ENCODE data around the gene AP3S2.

The AP3S2 gene

DNA sequence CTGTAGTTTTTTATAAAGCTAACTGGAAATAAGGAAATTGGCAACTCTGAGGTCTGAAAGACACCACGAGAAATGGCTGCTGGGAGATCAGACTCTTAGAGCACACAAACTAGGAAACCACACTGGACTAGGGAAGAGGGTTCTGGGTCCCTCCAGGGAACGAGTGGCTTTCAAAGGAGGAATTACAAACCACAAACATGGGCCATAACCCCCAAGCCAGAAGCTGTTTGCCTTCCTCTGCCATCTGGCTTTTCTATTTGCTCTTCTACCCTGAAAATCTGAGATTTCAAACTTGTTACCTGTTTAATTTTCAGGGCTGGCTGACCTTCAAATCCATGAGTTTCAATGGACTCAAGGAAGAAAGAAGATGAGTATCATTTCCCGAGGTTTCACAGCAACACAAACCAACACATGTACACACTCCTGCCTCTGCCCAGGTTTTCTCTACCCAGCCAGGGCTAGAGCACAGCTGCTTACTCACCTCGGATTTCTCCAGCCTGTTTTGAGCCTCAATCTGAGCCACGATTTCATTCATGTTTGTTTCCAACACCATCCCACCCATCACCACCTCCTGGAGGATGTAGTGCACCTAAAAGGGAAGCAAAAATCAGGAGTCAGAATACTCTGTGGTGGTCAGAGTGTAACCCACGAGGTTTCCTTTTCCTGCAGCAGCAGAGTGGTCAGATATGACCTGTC is 56.5 kb downstream of the AP3S2 start:
- no peak for TF ChIP-seq GATA2 (IDR thresholded peaks at IDR 0.05; ENCODE audit: low read depth, low read length)
- no peak for TF ChIP-seq GATA3 (IDR thresholded peaks at IDR 0.05; ENCODE audit: low read depth, low read length)

DNA sequence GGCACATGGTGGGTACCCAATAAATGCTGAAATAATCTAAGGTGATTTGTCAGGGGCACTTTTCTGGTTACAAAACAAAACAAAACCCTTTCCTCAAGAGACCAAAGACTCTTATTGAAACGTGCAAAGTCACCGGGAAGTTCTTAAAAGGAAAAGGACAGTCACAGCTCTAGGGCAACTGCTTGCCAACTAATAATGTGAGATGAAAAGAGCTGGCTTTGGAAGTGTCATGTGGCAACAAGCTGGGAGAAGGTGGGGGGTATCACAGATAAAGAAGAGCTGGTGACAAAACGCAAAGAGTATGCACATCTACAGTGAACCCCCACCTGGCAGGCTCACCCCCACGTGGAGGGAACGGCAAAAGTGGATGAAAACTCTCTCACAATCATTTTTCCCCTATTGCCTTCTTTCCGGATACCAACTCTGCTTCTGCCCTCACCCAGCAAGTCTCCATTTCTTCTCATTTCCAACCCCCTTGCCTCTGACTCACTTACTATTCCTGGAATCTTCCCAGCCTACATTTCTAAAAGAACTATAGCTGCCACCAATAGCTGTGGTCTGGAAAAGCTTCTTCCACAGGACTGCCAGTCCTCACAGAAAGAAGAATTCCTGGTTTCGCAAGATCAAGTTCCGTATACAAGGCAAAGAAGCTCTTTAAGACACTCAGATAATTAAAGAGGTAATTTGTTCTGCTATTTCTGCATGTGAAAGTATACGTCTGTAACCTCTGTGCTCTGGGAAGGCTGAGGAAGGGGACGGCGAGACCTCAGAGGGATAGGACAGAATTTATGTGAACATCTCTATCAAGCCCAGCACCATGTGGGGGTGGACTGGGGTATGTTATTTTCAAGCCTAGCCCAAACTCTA is 57.3 kb downstream of the AP3S2 start:
- TF ChIP-seq GATA3 (IDR thresholded peaks at IDR 0.05; ENCODE audit: low read depth, low read length), result no peak
- no peak for TF ChIP-seq GATA2 (IDR thresholded peaks at IDR 0.05; ENCODE audit: low read depth, low read length)

DNA sequence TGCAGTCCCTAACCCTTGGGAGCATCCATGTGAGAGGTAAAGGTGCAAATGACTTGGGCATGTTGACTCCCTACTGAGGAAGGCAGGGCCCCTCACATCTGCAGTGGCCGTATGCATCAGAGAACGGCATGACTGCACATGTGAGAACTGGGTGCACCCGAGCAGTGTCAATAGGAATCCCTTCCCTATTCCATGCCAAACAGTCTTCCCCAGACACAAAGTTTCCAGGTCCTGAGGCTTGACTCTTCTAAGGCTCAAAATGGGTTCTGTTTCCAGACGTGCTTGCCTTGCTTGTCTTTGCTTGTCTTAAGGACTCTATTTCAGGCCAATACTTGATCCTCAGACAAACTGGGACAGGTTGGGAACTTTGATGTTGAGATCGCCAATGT is 58.6 kb downstream of the AP3S2 start:
- TF ChIP-seq GATA2 (IDR thresholded peaks at IDR 0.05; ENCODE audit: low read depth, low read length) (no peak), GATA3 (IDR thresholded peaks at IDR 0.05; ENCODE audit: low read depth, low read length) (no peak)

DNA sequence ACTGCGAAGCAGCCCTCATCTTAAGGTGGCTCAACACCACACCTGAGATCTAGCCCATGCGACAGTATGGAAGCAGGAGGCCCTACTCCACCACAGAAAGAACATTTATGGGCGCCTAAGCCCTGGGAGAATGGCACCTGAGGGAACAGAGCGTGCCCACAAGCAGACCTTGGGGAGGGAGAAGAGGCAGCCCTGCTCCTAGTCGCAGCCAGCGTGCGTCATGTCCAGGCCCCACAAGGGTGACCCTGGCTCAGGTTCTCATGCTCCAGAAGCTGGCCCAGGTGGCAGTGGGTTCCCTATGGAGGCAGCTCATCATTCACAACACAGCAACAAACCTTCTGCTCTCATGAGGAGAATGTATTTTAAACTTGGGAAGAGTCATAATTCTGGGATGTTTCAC is 59.8 kb downstream of the AP3S2 start:
- no peak for TF ChIP-seq GATA3 (IDR thresholded peaks at IDR 0.05; ENCODE audit: low read depth, low read length)

DNA sequence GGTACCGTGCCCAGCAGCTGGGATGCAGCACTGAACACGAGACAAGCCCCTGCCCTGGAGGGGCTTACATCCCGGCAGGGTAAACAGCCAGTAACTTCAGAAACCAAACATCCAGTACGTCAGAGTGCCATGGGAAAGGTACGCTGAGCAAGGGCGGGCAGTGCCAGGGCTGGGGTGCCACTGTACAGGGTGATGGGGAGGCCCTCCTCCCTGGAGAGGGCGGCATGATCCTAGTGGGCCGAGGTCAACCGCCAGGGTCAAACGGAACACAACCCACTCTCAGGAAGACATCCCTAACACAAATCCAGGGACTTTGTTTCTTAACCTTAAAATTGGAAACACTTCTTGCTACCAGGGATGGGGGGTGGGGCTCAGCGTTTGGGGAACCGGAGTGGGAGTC is 63.2 kb downstream of the AP3S2 start:
- TF ChIP-seq GATA2 (IDR thresholded peaks at IDR 0.05; ENCODE audit: low read depth, low read length) (no peak), GATA3 (IDR thresholded peaks at IDR 0.05; ENCODE audit: low read depth, low read length) (no peak)

DNA sequence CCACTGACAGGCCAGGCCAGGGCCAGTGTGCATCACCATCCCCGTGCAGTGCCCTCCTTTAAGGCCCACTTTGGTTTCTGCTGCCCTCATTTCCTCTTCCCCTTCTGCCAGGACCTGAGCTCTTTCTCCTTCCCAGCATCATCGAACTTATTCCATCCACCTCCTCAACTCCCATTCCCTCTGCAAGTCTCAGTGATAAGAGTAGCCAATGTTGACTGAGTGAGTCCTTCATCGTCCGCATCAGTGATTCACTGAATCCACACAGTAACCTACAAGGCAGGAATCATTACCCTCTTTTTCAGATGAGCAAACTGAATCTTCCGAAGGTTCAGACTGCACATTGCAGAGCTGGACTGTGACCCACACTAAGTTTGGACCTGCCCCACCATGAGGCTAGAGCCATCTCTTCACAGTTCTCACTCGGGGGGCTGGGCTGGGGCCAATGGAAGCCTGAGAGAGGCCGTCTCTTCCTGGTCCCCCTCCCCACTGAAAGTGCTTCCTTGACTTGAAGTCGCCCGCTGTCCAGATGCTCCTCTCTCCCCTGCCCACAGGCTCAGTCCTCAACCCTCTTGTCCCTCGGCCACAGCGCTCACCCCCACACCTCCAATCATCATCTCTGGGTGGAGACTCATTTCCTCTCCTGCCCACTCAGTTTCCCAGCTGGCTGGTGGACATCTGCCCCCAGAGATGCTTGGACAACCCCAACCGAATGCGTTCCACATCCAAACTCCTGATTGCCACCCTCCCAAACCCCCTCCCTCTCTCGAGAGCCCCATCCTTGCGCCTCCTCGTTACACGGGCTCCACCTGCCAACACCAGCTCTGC is 64.0 kb downstream of the AP3S2 start:
- no peak for TF ChIP-seq GATA3 (IDR thresholded peaks at IDR 0.05; ENCODE audit: low read depth, low read length)

DNA sequence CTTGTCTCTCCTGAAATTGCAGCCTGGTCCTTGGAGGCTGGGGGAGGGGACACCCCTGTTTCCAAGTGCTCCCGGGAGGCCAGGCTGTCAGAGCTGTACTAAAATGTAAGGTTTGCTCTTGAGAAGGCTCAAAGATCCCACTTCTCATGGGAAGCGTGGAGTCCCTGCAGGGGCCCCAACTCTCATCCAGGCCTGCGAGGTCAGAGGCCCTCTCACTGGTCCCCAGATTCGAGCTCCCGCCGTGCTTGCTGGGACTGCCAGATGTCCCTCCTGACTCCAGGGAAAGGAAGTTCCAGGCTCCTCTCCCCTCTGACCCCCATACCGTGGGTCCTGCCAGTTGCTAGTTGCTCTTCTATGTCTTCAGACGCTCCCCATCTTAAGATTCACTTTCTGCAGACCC is 64.6 kb downstream of the AP3S2 start:
- TF ChIP-seq GATA3 (IDR thresholded peaks at IDR 0.05; ENCODE audit: low read depth, low read length), result no peak
- TF ChIP-seq GATA2 (IDR thresholded peaks at IDR 0.05; ENCODE audit: low read depth, low read length), result no peak

DNA sequence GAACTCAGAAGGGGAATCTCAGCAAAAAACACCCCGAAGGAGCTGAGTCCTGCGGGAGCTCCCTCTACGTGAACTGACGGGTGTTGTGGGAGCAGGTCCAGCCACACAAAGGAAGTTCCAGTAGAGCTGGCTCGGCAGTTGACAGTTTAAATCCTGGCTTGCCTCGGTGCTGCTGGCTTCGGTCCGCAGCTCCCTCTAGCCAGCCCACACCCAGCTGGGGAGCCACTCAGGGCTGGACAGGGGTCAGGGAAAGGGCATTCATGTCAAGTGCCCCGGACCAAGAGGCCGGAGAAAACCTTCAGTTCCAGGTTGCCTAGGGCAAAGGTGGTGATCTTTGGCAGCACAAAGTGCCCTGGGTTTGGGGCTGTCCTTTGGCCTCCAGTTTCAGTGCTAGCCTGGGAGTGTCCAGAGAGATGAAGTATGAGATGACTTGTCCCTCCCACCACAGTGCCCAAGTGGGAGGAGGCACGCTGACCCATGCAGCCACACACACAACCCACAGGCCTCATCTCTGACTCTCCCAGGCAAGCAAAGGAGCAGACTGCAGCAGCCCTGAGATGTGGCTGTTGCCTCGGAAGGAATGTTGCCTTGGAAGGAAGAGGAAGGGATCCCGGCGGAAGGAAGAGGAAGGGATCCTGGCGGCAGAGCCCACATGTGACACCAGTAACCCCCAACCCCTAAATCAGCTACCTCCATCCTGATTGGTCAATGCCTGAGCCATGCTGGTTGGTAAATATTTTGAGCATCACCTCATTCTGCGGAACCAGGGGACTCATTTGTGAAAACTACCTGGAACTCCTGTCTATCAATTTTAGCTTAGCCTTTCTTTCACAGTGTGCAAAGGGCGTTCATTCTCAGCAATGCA is 65.3 kb downstream of the AP3S2 start:
- no peak for TF ChIP-seq GATA3 (IDR thresholded peaks at IDR 0.05; ENCODE audit: low read depth, low read length)
- TF ChIP-seq GATA2 (IDR thresholded peaks at IDR 0.05; ENCODE audit: low read depth, low read length), result no peak

DNA sequence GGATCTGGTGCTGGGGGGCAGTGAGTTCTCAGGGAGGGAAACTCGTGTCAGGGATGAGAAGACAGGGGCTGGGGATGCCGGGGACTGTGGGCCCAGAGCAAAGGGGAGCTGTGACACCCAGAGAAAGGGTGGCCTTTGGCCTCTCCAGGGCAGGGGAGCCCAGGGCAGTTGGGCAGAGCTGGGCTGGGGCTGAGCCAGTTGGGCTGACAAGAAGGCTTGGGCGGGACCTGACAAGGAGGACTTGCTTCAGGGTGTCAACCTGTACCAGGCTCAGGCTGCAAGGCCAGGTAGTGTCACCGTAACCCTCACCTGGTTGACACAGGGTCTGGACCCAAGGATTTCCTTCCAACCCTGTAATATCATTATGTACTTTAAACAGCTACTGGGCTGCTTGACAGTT is 66.0 kb downstream of the AP3S2 start:
- TF ChIP-seq GATA2 (IDR thresholded peaks at IDR 0.05; ENCODE audit: low read depth, low read length) (no peak), GATA3 (IDR thresholded peaks at IDR 0.05; ENCODE audit: low read depth, low read length) (no peak)

DNA sequence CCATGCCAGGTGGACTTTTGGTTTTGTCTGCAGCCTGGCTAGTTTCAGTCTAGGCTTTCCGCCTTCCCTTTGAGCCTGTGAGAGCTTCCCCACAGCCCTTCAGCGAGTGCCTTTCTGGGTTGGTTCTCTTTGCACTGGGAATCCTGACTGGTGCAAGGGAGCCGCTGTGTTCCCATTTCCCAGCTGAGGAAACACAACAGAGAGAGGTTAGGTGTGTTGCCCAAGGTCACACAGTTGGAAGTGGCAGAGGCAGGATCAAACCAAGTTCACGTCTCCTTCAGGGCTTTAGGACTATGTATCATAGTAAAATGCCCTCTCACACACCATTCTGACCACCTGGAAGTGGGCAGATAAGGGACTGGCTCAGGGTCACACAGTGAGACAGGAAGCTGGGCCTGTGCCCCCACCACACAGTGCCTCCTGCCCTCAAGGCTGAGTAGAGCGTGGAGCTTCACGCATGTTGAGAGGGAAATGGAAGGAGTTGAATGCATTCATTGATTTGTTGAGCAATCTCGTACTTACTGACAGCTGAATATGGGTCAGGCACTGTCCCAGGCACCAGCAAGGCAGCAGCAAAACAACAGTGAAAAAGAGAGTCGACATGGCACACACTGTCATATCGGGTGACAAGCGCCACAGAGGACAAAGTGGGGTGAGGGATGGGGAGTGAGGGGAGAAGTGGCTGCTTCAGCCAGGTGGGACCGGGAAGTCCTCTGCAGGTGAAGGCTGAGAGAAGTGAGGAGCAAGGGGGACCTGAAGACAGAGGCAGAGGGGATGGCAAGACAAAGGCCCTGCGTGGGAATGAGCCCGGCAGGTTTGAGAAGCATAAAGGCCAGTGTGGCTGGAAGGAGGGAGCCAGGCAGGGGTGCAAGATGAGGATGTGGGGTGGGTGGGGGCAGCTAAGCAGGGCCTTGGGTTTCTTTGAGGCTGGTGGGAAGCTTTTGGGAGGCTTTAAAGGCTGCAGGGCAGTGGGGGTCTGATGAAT is 66.8 kb downstream of the AP3S2 start:
- no peak for TF ChIP-seq GATA2 (IDR thresholded peaks at IDR 0.05; ENCODE audit: low read depth, low read length)
- TF ChIP-seq GATA3 (IDR thresholded peaks at IDR 0.05; ENCODE audit: low read depth, low read length), result no peak

DNA sequence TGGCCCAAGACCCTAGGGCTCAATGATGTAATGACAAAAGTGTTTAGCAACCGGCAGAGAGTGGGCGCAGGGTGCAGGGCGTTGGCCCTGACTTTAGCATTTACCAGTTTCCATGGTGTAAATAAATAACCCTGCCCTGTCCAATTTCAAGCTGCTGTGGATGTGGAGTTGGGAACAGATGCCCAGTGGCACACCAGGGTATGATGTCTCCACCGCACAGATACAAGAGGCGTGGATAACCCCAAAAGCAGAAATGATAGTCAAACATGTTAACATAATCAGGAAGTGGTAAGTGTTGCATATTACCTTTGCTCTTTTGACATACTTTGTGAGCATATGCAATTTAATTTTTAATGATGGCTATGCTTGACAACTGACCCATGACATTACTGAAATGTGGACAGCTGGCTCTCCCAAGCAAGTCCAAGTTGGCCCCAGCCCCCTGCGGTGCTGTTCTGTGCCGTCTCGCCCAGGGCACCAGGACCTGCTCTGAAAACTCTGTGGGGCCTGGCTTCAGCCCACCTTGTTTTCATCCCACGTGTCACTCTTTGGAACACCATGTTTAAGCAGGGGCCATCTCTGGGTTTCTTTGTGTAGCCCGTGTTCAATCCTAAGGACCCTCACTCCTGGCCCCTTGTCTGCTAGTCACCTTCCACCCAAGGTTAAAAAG is 68.4 kb downstream of the AP3S2 start:
- TF ChIP-seq GATA2 (IDR thresholded peaks at IDR 0.05; ENCODE audit: low read depth, low read length) (no peak), GATA3 (IDR thresholded peaks at IDR 0.05; ENCODE audit: low read depth, low read length) (no peak)

DNA sequence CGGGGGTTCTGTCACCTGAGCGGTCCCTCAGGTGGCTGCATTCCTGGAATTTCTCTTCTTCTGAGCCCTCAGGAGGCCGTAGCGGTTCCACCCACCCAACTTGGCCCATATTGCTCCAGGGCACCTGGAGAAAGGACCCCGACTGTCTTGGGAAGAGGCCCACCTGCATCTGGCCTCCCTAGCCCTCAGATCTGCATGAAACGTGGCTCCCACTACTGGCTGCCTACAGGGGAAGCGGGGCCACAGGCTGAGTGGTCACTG is 69.3 kb downstream of the AP3S2 start:
- TF ChIP-seq GATA3 (IDR thresholded peaks at IDR 0.05; ENCODE audit: low read depth, low read length), result no peak
- TF ChIP-seq GATA2 (IDR thresholded peaks at IDR 0.05; ENCODE audit: low read depth, low read length), result no peak

Measured in SH-SY5Y (cell line).